HFFc6 (cell line): ENCODE measurements around the gene FABP3. TPM values are rescaled to one million over a fixed set of nuclear protein-coding genes. Genes with fewer than 3 reads are reported as not detected.

ENCODE experiments used
- DNase-seq: peaks from one replicate; pipeline ENCODE4 v3.0.0-alpha.2; 2018
- H3K27ac Mint-ChIP-seq: 2 replicates; pipeline ENCODE4 v1.8.0; 2020; ENCODE audit warnings: mild to moderate bottlenecking, mixed read lengths
- H3K27me3 Mint-ChIP-seq: 2 replicates; pipeline ENCODE4 v1.8.0; 2021; ENCODE audit warnings: mild to moderate bottlenecking, moderate library complexity, mixed read lengths; ENCODE audit not compliant: insufficient read depth
- H3K36me3 Mint-ChIP-seq: 2 replicates; pipeline ENCODE4 v1.8.0; 2021; ENCODE audit warnings: low read depth, mixed read lengths
- H3K4me1 Mint-ChIP-seq: 2 replicates; pipeline ENCODE4 v1.8.0; 2020; ENCODE audit warnings: low read depth, mixed read lengths
- H3K4me3 Mint-ChIP-seq: 2 replicates; pipeline ENCODE4 v1.8.0; 2020; ENCODE audit warnings: mild to moderate bottlenecking, moderate library complexity, mixed read lengths
- H3K9me3 Mint-ChIP-seq: 2 replicates; pipeline ENCODE4 v1.8.0; 2020; ENCODE audit warnings: mild to moderate bottlenecking, mixed read lengths
- CTCF ChIP-seq: fragments of 200-600 bp; sonication (generic); IDR thresholded peaks from 2 replicates; pipeline ENCODE4 v1.5.0; 2021; ENCODE audit warnings: antibody characterized with exemption, mild to moderate bottlenecking
- total RNA-seq, 6 experiments: library from RNA; stranded (reverse); fragmentation: NEBNext Ultra II Directional; extraction: Animal tissue kit (Norgen Biotek cat#: 25700); gene quantifications; 2 replicates in 1 of 6; 3 replicates in 5 of 6; pipeline ENCODE4 v1.2.3, GENCODE V29; 2021

Gene FABP3
- total RNA-seq, 6 experiments from 2014 or later, result 1.4 to 3.3 (median 2.2) TPM

- H3K27me3 Mint-ChIP-seq, result peaks cover 4% of the 10 kb centered on the region
- H3K9me3 Mint-ChIP-seq, result no peaks in the 10 kb centered on the region
- H3K4me1 Mint-ChIP-seq, result peaks cover 49% of the 10 kb centered on the region
- no peak overlapping the region for H3K4me3 Mint-ChIP-seq
- DNase-seq, result peak; percentile 51
- TF ChIP-seq CTCF, result no peak
- H3K27ac Mint-ChIP-seq, result peak overlapping the region; percentile 34; the same call in 1 of the 2 replicates
- no peaks in the 10 kb centered on the region; the same call in 1 of the 2 replicates for H3K36me3 Mint-ChIP-seq
Measured at GRCh38 chr1:31374511-31375196, 1.8 kb upstream of the FABP3 start.

- peak overlapping the region; percentile 88 for H3K27ac Mint-ChIP-seq
- DNase-seq, result no peak
Measured at GRCh38 chr1:31373897-31374486, 1.1 kb upstream of the FABP3 start.

GRCh38 chr1:31372751-31373055, 173 bp downstream of the FABP3 start:
- Mint-ChIP-seq H3K4me1 (peaks cover 54% of the 10 kb centered on the region), H3K9me3 (no peaks in the 10 kb centered on the region), H3K4me3 (peak overlapping the region; percentile 87), H3K36me3 (no peaks in the 10 kb centered on the region; the same call in 1 of the 2 replicates), H3K27me3 (peaks cover 4% of the 10 kb centered on the region), H3K27ac (peak overlapping the region; percentile 66)
- no peak for TF ChIP-seq CTCF
- DNase-seq, result no peak

More at GRCh38 chr1:31373897-31374486, 1.1 kb upstream of the FABP3 start:
- Mint-ChIP-seq H3K4me3 (peak overlapping the region; percentile 87), H3K4me1 (peaks cover 49% of the 10 kb centered on the region), H3K9me3 (no peaks in the 10 kb centered on the region), H3K36me3 (no peaks in the 10 kb centered on the region; the same call in 1 of the 2 replicates), H3K27me3 (peaks cover 4% of the 10 kb centered on the region)
- TF ChIP-seq CTCF, result no peak

- Mint-ChIP-seq H3K9me3 (no peaks in the 10 kb centered on the region), H3K4me1 (peaks cover 48% of the 10 kb centered on the region), H3K36me3 (no peaks in the 10 kb centered on the region; the same call in 1 of the 2 replicates), H3K27ac (no peak overlapping the region), H3K27me3 (peaks cover 4% of the 10 kb centered on the region), H3K4me3 (peak overlapping the region; percentile 87)
- DNase-seq, result no peak
- no peak for TF ChIP-seq CTCF
Measured at GRCh38 chr1:31372051-31372450, 825 bp downstream of the FABP3 start.

GRCh38 chr1:31371121-31371959, 1.5 kb downstream of the FABP3 start:
- peaks cover 4% of the 10 kb centered on the region for H3K27me3 Mint-ChIP-seq
- peaks cover 41% of the 10 kb centered on the region for H3K4me1 Mint-ChIP-seq
- no peak for TF ChIP-seq CTCF
- H3K27ac Mint-ChIP-seq, result no peak overlapping the region
- H3K36me3 Mint-ChIP-seq, result no peaks in the 10 kb centered on the region; the same call in 1 of the 2 replicates
- H3K4me3 Mint-ChIP-seq, result no peak overlapping the region
- no peaks in the 10 kb centered on the region for H3K9me3 Mint-ChIP-seq
- DNase-seq, result no peak
